HG03064 (cell line): Measurements from ENCODE around the gene MAD1L1.

ENCODE experiments used
- ATAC-seq: cut with Tn5 transposase; IDR thresholded peaks from one replicate; pipeline ENCODE4 v1.9.1; 2021; ENCODE audit warnings: low read depth; ENCODE audit not compliant: unreplicated experiment

Gene MAD1L1

GRCh38 chr7:1950452-1951158 lies 282.1 kb downstream of the MAD1L1 start:
- ATAC-seq = no peak

GRCh38 chr7:1950066-1950451 lies 282.7 kb downstream of the MAD1L1 start:
- no peak for ATAC-seq

DNA sequence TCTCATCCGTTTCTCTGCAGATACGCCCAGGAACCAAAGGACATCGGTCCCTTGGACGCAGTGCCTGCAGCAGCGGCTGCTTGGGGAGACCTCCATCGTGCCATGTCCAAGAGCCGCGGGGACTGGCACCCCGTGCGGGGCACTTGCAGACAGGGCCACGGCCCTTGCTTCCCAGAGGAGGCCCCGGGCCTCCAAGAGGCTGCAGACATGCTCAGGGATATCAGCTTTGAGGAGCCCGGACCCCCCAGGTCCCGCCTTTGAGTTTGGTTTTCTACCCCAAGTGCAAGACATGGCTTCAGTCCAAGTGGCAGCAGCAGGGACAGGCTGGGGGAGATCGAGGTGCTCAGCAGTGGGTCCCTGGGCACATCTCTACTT lies 283.1 kb downstream of the MAD1L1 start:
- ATAC-seq = no peak

GRCh38 chr7:1948887-1949680 lies 283.7 kb downstream of the MAD1L1 start:
- no peak for ATAC-seq

- ATAC-seq = no peak
Measured at GRCh38 chr7:1948301-1948796, 284.4 kb downstream of the MAD1L1 start.

DNA sequence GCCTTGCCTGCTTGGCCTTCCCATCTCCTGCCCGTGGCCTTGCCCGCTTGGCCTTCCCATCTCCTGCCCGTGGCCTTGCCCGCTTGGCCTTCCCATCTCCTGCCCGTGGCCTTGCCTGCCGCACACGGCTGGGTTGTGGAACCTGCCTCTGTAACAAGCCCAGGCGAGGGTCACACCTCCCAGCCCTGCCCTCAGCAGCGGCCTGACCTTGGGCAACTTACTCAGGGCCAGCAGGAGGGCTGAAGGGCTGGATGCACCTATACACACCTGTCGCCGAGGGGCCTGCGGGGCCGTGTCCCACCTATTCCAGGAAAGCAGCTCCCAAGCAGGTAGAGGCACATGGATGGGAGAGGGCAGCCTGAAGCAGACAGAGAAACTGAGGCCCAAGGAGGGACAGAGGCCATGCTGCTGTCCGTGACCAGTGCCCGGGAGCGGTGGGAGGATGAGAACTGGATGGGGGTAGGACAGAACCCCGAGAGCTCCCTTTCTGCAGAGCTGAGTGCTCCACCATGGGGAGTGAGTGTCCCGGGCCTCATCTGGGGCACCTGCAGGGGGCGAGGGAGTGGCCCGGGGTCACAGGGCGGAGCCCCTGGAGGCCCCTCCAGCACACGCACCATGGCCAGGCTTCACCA lies 285.0 kb downstream of the MAD1L1 start:
- ATAC-seq = no peak

DNA sequence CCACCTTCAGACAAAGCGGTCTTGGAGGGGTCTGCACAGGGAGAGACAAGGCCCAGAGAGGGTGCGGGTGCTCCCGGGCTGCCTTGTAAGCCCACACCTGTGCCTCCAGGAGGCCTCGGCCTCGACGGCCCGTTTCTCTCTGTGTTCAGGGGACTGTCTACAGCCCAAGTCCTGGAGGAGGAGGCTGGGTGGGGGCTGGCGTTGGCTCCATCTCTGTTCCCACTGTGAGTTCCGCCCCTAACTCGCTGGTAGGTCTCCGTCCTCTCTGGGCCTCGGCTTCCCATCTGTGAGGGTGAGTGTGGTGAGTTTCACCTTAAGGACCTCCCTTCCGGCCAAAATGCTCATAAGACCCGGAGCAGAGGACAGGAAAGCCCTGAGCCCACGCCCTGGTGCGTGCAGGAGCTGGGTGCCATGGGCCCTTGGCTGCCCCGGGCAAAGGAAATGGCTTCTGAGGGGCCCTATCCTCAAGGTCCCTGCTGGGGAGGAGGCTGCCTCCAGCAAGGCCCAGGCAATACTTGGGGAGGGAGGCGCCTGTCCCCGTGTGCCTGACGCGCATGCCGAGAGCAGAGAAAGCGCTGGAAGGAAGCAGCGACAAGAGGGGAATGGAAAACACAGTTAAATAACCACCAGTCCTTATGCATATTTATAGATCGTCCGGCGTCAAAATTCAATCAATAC lies 285.8 kb downstream of the MAD1L1 start:
- ATAC-seq = no peak

GRCh38 chr7:1946025-1946772 lies 286.5 kb downstream of the MAD1L1 start:
- ATAC-seq = no peak

DNA sequence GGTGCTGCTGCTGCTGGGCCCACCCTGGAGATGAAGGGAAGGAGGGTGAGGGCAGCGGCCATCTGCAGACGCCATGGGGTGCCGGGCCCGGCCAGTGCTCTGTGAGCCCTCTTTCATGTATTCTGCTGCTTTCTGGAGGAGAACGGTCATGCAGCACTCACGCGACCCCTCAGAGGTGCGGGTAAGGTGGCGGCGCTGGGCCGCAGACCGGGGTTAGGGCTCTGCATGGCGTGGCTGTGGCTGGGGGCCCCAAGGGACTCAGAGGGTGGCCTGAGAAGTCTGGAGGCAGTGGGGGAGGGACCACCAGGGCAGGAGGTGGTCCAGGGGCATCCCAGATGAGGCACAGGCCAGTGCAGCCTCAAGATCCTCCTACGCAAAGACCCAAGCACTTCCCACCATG lies 287.2 kb downstream of the MAD1L1 start:
- ATAC-seq = no peak

- no peak for ATAC-seq
Measured at GRCh38 chr7:1944619-1945210, 288.0 kb downstream of the MAD1L1 start.

DNA sequence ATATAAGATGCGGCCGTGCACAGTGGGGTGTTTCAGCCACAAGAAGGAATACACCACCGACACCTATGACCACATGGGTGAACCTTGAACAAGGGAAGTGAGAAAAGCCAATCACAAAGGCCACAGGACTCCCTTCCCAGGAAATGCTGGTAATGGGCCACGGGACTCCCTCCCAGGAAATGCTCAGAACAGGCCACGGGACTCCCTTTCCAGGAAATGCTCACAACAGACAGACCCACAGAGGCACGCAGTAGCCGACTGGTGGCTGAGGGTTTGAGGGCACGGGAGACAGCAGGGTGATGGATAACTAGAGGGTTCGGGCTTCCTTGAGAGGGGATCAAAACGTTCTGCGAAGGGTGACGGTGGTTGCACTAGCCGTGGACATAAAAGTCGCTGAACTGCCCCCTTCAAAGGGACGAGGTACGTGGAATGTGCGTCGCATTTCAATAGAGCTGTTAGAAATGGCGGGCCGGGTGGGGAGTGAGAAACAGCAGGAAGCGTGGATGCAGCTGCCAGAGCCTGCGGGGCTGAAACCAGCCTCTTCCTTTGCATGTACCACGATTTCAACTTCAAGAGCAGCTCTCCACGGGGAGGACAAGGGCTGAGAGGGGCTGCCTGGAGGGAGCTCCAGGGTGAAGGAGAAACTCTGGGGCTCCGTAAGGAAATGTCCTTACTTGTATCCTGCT lies 288.7 kb downstream of the MAD1L1 start:
- ATAC-seq = no peak

DNA sequence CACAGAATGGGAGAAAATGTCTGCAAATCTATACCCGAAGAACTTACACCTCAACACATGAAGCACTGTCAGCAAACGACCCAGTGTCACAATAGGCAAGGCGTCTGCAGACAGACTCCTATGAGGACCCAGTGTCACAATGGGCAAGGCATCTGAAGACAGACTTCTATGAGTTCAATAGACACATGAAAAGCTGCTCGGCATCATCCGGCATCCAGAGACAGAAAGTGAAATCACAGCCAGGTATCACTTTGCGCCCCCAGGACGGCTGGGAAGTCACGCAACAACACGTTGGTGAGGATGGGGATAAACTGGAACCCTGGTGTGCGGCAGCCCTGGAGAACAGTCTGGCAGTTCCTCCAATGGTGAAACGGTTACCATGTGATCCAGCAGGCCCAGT lies 289.4 kb downstream of the MAD1L1 start:
- no peak for ATAC-seq

GRCh38 chr7:1942941-1943289 lies 289.8 kb downstream of the MAD1L1 start:
- no peak for ATAC-seq

GRCh38 chr7:1942243-1942940 lies 290.4 kb downstream of the MAD1L1 start:
- ATAC-seq = no peak

DNA sequence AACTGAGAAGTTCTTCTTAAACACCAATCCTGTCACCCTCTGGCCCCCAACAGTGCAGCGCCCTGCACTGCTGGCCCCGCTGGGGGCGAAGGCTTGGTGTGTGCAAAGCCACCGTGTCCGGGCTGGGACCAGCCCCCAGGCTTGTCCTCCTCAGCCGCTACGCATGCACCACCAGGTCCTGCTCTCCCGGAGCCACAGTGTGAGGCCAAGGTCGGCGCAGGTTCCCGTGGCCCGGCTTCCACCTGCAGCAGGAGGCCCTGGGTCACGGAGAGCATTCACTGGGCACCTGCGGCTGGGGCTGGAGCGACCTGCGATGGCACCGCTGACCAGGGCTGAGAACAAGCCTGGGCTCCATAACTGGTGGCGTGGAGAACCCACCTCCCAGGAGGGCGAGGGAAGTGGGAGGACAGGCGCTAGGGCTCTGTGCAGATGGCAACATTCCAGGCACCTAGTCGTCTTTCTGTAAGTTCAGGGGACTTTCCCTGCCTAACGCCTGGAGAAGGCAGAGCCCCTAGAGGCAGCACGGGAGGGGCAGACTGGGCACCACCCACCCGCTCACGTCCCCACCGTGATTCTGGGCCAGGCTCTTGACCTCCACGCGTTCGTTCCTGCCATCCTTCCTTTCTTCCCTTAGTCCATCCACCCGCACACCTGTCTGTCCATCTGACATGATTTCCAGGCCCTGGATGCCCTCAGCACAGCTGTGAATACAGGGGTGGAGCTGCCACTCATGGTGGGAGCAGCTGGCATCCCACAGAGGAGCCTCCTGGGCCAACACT lies 291.1 kb downstream of the MAD1L1 start:
- no peak for ATAC-seq

GRCh38 chr7:1940863-1941262 lies 291.9 kb downstream of the MAD1L1 start:
- ATAC-seq = peak; percentile 18

DNA sequence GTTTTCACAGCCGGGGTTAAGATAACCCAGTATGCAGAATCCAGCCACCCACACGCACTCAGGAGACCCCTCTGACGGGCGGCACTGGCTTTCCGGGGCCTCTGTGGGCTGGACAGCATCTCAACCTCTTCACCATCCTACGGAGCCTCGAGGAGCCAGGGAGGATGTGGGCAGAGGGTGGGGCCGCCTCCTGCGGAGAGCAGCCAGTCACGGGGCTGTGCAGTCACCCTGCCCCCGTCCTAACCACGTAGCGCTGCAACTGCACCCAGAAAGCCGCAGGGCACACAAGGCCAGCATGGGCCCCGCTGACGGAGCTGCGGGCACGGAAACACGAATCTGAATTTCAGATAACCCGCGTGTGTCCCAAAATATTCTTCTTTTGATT lies 292.4 kb downstream of the MAD1L1 start:
- peak; percentile 92 for ATAC-seq
